GM21367 (cell line): ENCODE measurements around the gene EFR3B.
"Not testable (repeated sequence)": the region's sequence is repeated elsewhere in the genome, so short reads cannot be mapped to it uniquely, and the experiment has no call there.

Source experiments
- ATAC-seq: cut with Tn5 transposase; IDR thresholded peaks from one replicate; pipeline ENCODE4 v1.9.1; 2021; ENCODE audit not compliant: unreplicated experiment

EFR3B gene

GRCh38 chr2:25104736-25105135 is 62.9 kb downstream of the EFR3B start:
- no peak for ATAC-seq

GRCh38 chr2:25105336-25106085 is 63.6 kb downstream of the EFR3B start:
- ATAC-seq = no peak

- ATAC-seq = no peak
Observed at GRCh38 chr2:25109822-25110221, 67.9 kb downstream of the EFR3B start.

DNA sequence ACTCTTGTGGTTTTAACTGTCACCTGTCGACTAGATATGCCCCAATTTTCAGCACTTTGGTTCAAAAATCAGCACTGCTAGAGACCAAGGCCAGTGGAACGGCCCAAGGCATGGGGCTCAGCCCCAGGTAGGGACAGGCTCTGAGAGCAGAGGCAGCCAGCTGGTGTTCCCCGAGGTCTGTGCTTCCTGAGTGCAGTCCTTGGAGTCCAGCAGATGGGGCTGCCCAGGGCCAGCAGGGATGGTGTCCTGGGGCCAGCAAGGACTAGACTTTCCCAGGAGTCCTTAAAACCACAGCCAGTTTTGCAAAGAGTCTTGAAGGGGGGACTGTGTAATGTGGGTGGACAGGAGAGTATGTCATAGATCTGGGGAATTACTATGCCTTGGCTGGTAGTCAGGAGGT is 70.2 kb downstream of the EFR3B start:
- no peak for ATAC-seq

GRCh38 chr2:25115249-25115883 is 73.5 kb downstream of the EFR3B start:
- ATAC-seq = no peak

- ATAC-seq = no peak
Observed at GRCh38 chr2:25115902-25116301, 74.0 kb downstream of the EFR3B start.

DNA sequence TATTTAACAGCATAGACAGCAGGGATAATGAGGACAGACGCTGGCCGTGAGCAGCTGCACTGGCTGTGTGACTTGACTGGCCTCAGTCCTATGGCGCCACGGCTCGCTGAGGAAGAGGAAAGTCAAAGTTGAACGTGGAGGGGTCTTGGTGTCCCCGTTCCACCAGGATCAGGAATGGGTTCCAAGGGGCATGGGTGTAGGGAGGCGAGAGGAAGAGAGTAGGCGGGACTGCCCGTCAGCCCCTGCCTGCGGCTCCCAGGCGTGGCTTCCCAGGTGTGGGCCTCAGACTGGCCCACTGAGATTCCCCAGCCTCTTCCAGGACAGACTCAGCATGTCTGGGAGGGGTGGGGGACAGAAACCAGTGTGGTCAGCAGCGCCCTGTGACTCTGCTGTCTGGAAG is 75.1 kb downstream of the EFR3B start:
- no peak for ATAC-seq

GRCh38 chr2:25119263-25119662 is 77.4 kb downstream of the EFR3B start:
- no peak for ATAC-seq

DNA sequence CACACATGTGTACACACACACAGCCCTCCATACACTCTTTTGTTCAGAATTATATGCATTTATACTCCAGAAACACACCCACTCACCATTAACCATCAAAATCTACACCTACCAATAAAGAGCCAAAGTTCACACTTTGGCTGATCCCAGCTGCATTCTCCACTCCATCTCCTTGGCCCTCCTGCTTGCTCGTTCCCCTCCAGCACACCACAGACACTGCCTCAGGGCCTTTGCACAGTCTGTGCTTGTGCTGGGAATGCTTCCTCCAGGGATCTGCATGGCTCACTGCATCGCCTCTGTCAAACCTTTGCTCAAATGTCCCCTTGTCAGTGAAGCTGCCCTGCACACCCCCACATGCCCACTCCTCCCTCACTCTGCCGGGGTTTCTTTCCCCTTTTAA is 80.5 kb downstream of the EFR3B start:
- ATAC-seq = no peak

DNA sequence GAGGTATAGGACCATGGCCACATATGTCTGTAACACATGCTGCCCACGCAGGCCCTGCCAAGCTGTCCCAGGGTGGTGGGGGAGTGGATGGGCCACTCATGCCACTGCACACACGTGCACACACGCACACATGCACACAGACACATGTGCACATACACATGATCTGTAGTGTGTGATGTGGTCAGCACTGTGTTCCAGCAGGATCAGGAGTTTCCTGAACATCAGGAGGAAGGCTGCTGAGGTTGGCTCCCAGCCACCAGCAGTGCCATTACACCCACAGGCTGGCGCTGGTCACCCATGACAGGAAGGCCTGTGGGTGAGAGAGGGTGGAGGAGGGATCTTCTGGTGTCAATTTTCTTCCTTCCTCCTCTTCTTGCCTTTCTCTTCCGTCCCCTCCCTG is 81.8 kb downstream of the EFR3B start:
- ATAC-seq = no peak

- ATAC-seq = no peak
Observed at GRCh38 chr2:25125189-25125588, 83.3 kb downstream of the EFR3B start.

DNA sequence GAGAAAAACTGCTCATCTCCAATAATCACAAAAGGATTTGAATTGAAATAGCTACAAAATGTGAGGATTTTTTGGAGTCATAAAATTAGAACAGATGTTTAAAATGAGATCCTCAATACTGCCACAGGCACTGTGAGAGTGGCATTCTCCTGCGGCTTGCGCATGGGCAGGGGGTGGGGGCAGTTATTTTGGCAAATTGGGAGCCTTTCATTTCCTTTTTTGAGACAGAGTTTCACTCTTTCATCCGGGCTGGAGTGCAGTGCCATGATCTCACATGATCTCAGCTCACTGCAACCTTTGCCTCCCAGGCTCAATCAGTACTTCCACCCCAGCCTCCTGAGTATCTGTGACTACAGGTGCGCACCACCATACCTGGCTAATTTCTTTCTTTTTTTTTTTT is 84.1 kb downstream of the EFR3B start:
- no peak for ATAC-seq

GRCh38 chr2:25127071-25127470 is 85.2 kb downstream of the EFR3B start:
- ATAC-seq = not testable (repeated sequence)

- no peak for ATAC-seq
Observed at GRCh38 chr2:25127646-25128045, 85.8 kb downstream of the EFR3B start.

DNA sequence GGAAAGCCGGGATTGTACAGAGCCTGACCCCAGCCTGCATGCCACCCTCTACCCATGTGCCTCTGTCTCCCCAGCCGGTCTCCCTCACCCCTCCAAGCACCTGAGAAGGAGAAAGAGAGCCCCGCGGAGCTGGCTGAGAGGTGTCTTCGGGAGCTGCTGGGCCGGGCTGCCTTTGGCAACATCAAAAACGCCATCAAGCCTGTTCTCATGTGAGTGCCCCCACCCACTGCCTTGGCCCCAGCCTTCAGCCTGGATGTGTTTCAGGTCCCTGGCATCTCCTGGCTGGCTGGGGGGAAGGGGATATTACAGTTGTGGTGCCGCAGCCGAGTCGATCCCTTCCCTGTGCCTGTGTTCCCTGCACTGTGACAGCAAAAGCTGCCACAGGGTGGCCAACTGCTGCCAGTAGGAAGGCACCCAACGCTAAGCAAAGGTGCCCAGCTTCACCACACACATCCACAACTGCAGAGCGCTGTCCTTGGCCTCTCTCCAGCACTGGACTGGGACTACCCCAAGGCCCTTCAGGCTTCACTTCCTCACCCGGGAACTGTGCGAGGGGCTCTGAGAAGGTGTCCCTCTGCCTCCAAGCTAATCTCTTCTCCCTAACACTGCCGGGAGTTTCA is 88.1 kb downstream of the EFR3B start:
- ATAC-seq = no peak

GRCh38 chr2:25131253-25131566 is 89.3 kb downstream of the EFR3B start:
- ATAC-seq = no peak

GRCh38 chr2:25131567-25132298 is 89.9 kb downstream of the EFR3B start:
- ATAC-seq = no peak

GRCh38 chr2:25132299-25132635 is 90.4 kb downstream of the EFR3B start:
- ATAC-seq = no peak

DNA sequence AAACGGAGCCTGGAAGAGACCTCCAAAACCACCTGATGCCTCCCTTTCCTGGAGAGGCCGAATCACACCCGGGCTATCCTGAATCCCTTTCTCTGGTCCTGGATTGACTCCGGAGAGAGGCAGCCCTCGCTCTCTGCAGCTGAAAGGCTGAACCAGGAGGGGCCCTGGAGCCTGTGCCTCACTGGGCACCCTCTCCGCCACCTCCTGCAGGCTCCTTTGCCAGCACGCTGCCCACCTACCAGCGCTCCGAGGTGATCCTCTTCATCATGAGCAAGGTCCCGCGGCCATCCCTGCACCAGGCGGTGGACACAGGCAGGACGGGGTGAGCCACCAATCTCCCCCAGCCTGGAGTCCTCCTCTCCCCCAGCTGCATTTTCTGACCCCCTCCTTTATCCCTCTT is 90.8 kb downstream of the EFR3B start:
- no peak for ATAC-seq

- not testable (repeated sequence) for ATAC-seq
Observed at GRCh38 chr2:25140535-25140934, 98.7 kb downstream of the EFR3B start.

GRCh38 chr2:25141120-25141519 is 99.2 kb downstream of the EFR3B start:
- no peak for ATAC-seq

GRCh38 chr2:25145803-25146202 is 103.9 kb downstream of the EFR3B start:
- no peak for ATAC-seq
